SK-N-SH treated with all-trans-retinoic acid at 6 μM for 48 hours (cell line): ENCODE results near the gene SIAH2.

Experiments used
- ESRRG ChIP-seq: fragments of 250-450 bp; sonication (Bioruptor Pico); IDR thresholded peaks from 2 replicates; pipeline ENCODE4 v1.6.1; 2021; ENCODE audit warnings: mild to moderate bottlenecking
- PPARA ChIP-seq: fragments of 250-450 bp; sonication (Bioruptor Pico); IDR thresholded peaks from 2 replicates; pipeline ENCODE4 v1.5.0; 2020; ENCODE audit warnings: mild to moderate bottlenecking, borderline replicate concordance
- SNAI2 ChIP-seq: fragments of 250-450 bp; sonication (Bioruptor Pico); IDR thresholded peaks from 2 replicates; pipeline ENCODE4 v1.5.0; 2020; ENCODE audit warnings: mild to moderate bottlenecking, moderate library complexity
- ZFP30 ChIP-seq: fragments of 450-650 bp; formaldehyde crosslinking; IDR thresholded peaks from 2 replicates; pipeline ENCODE4 v1.5.0; 2022; ENCODE audit warnings: mild to moderate bottlenecking, moderate library complexity
- ZNF8 ChIP-seq: fragments of 450-650 bp; formaldehyde crosslinking; IDR thresholded peaks from 2 replicates; pipeline ENCODE4 v1.5.0; 2020; ENCODE audit warnings: mild to moderate bottlenecking, moderate library complexity

DNA sequence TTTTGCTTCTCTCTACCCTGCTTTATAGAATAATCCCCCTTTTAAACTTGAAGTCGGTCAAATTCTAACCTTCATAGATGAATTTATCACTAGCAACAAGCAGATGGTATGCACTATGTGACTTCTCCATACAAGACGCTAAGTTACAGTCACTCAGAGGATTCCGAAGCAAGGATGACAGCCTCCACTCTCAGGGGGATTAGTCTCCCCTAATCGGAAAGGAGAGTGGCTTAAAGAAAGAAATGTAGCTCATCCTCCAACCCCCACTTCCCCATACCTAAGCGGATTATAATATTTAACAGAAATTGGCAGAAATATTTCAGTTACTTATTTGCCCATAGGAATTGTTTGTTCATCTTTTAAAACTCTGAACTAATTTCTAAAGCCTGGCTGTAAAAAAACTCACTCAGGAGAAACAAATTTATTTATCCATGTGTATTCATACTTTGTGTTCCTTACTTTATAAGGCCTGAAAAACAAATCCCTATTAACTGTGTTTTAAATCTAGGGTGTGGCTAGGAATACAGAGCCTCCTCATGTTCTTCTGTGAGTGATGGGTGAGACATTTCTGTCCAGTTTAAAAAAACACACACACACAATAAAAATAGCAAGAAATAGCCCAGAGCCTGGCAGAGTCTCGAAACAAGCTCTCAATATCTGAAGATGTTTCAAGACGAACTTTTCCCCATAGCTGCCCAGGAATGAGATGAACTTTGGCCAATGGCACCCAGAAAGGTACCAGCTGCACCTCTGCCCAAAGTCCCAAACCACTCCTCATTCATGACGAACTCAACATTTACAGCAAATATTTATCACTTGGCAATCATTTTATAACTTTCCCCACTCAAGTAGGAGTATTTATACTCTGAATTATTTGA lies 18.7 kb downstream of the SIAH2 start:
- no peak for TF ChIP-seq PPARA
- TF ChIP-seq ZNF8 (CRISPR knock-in tag) = no peak
- TF ChIP-seq SNAI2 (CRISPR knock-in tag) = no peak
- TF ChIP-seq ZFP30 (CRISPR knock-in tag) = no peak
- no peak for TF ChIP-seq ESRRG (CRISPR knock-in tag)
